GM12874 (cell line): ENCODE data around the gene PNPLA1.

Source experiments
- CTCF ChIP-seq: IDR thresholded peaks from 2 replicates; pipeline ENCODE4 v1.5.1; 2011; ENCODE audit warnings: low read depth, mild to moderate bottlenecking, control low read depth, low read length, moderate library complexity; ENCODE audit not compliant: insufficient read depth

Gene PNPLA1

GRCh38 chr6:36331381-36331780 is 61.5 kb downstream of the PNPLA1 start:
- no peak for TF ChIP-seq CTCF

GRCh38 chr6:36333171-36333895 is 63.5 kb downstream of the PNPLA1 start:
- no peak for TF ChIP-seq CTCF

GRCh38 chr6:36333931-36334725 is 64.3 kb downstream of the PNPLA1 start:
- TF ChIP-seq CTCF: no peak

GRCh38 chr6:36334832-36335459 is 65.1 kb downstream of the PNPLA1 start:
- no peak for TF ChIP-seq CTCF

- no peak for TF ChIP-seq CTCF
Observed at GRCh38 chr6:36335465-36336207, 65.8 kb downstream of the PNPLA1 start.

- TF ChIP-seq CTCF: no peak
Observed at GRCh38 chr6:36336208-36336710, 66.4 kb downstream of the PNPLA1 start.
